Ramos (cell line): ENCODE measurements around the gene GALM.

Source experiments
- in situ Hi-C: fragments of 300-500 bp; cut with MboI; formaldehyde crosslinking; loops from one replicate; pipeline ENCODE4 v1.14.3; 2022; ENCODE audit warnings: low sequenced_read_pairs; ENCODE audit not compliant: unreplicated experiment

GALM gene

DNA sequence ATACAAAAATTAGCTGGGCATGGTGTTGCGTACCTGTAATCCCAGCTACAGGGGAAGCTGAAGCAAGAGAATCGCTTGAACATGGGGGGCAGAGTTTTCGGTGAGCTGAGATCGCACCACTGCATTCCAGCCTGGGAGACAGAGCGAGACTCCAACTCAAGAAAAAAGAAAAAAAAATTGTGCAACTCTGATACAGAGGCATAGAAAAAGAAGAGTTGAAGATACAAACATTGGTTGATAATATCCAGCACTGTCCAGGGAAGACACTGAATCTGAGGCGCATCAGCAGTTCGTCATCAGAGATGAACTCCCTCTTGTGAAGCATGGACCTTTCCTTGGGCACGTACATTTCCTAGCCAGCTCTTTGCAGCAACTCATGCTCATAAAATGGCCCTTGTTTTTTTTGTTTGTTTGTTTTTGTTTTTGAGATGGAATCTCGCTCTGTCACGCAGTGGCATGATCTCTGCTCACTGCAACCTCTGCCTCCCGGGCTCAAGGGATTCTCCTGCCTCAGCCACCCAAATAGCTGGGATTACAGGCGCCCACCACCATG, 16.7 kb upstream of the GALM start:
- in situ Hi-C loops: no loop called here

- in situ Hi-C loops: no loop called here
Observed at GRCh38 chr2:38650012-38650411, 15.9 kb upstream of the GALM start.

- in situ Hi-C loops: no loop called here
Observed at GRCh38 chr2:38650717-38651116, 15.2 kb upstream of the GALM start.

- in situ Hi-C loops: no loop called here
Observed at GRCh38 chr2:38652431-38653273, 13.3 kb upstream of the GALM start.

GRCh38 chr2:38653380-38653714, 12.6 kb upstream of the GALM start:
- in situ Hi-C loops: no loop called here

GRCh38 chr2:38653715-38654527, 12.0 kb upstream of the GALM start:
- in situ Hi-C loops: no loop called here

DNA sequence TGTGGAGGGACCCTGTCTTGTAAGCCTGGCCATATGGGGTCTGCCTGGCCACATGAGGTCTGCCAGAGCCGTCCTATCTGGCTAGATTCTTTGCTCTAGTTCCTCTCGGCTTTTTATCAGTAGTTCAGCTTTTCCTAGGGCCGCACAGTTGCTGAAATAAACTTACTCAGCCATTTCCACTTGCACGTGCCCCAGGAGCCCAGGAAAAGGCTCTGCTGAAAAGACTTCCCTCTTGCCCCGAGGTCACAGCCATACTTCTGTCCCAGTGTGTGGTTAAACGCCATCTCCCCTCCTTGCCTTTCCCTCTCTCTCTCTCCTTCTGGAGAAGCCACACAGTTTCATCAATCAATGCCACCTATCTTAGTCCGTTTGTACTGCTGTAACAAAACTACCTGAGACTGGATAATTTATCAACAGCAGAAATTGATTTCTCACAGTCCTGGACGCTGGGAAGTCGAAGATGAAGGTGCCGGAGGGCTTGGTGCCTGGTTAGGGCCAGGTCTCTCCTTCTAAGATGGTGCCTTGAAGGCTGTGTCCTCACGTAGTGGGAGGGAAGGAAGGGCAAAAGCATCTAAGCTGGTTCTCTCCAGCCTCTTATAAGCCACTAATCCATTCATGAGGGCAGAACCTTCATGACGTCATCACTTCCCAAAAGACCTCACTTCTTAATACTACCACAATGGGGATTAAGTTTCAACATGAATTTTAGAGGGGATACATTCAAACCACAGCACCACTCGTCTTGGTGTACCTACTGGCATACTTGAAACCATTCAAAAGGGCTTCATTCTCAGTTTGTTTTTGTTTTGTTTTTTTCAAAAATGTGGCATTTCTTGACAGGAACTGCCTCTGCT, 11.2 kb upstream of the GALM start:
- in situ Hi-C loops: no loop called here

DNA sequence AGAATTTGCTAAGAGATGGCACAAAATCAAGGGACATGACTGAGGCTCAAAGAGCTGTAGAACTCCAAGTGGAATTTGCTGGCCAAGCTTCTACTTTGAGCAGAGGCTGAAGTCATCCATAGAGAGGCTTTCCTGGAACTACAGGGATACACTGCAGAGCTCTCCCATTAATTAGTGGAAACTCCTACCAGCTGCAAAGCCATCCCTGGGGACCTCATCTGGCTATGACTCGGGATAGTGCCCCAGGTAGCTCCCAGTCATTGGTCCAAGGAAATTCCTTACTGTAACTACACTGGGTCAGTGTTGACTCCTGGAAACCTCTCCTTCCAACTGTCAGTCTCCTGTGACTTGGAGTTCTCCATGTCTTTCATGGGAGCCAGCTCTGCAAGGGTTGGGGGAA, 10.5 kb upstream of the GALM start:
- in situ Hi-C loops: no loop called here

DNA sequence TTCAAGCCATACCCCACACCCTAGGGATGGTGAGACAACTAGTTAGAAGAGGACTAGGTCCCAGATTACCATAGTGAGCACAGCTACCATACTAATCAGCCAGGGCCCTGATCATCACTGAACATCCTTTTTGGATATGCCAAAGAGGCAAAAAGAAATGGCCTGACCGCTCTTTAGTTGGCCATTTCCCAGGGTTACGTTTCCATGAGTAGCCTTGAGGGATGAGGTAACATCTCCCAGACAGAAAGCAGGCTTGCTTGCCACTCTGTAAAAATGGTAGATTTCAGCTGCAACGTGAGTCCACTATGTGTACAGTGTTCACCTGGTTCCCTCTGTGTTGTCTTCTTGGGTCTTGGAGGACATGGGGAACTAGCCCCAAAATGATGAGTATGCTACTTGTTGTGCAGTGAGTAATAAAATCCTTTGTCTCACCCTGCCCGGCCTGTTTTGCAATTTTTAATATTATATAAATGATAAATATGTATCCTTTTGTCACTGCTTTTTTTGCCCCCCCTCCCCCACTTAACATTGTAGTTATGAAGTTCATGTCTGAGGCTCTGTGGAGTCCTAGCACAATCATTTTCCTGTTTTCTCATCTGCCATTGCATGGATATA, 8.9 kb upstream of the GALM start:
- in situ Hi-C loops: no loop called here

GRCh38 chr2:38658613-38659012, 7.3 kb upstream of the GALM start:
- in situ Hi-C loops: no loop called here

DNA sequence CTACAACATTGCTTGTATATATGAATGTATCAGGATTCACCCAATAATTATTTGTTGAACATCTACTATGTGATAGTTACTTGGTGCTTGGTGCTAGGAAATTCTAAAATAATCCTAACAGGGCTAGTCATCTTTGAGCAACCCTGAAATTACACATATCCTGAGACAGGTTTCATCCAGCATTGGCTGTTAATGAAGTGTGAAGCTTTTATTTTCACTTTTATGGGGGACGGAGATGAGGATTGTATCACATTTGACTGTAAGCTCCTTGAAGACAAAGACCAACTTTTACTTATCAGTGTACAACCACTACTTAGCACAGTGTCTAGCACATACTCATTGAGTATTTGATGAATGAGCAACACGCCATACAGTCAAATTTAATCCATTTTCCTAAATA, 6.8 kb upstream of the GALM start:
- in situ Hi-C loops: no loop called here

DNA sequence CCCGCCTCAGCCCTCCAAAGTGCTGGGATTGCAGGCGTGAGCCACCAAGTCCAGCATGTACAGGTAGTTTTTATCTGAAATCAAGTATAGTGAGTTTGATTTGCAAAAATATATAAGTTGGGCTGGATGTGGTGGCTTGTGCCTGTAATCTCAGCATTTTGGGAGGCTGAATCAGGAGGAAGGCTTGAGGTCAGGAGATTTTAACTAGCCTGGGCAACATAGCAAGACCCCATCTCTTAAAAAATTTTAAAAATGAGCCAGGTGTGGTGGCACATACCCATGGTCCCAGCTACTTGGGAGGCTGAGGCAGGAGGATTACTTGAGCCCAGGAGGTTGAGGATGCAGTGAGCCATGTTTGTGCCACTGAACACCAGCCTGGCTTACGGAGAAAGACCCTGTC, 5.6 kb upstream of the GALM start:
- in situ Hi-C loops: no loop called here

- in situ Hi-C loops: no loop called here
Observed at GRCh38 chr2:38661306-38661705, 4.6 kb upstream of the GALM start.

DNA sequence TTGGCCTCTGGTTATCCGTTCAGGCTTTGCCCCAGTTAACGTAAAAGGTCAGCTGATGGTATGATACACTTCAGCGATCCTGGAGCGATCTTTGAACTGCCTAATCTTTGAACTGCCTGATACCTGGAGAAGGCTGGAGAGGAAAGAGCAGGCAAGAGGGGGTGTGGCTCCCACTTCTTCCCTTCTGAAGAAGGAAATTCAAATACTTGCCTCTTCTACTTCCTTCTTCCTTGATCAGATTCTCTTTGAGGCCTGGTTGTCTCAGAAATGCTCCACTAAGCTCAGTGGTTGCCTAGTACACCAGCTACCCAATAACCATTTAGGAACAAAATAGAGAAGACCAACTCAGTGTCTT, 619 bp downstream of the GALM start:
- in situ Hi-C loops: no loop called here

GRCh38 chr2:38668092-38668491, 2.2 kb downstream of the GALM start:
- in situ Hi-C loops: no loop called here

DNA sequence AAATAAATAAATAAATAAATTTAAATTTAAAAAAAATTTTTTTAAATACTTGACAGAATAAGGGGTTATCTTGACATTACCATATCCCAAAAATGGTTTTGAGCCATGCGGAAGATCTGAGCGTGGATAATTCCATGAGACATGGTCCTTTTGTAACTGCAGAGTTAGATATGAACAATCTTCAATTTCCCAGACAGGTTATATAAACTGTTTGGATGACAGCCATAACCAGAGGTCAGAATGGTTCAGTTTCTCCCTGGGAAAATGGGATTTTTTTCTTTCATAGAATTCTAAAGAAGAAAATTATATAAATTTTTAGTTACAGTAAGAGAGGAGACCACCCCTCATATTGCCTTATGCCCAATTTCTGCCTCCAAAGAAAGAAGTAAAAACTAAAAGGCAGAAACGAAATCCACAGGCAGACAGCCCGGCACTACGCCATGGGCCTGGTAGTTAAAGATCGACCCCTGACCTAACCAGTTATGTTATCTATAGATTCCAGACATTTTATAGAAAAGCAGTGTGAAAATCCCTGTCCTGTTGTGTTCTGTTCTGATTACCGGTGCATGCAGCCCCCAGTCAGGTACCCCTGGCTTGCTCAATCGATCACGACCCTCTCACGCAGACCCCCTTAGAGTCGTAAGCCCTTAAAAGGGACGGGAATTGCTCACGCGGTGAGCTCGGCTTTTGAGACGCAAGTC, 3.0 kb downstream of the GALM start:
- in situ Hi-C loops: no loop called here

- in situ Hi-C loops: no loop called here
Observed at GRCh38 chr2:38671303-38671702, 5.4 kb downstream of the GALM start.

GRCh38 chr2:38671946-38672345, 6.0 kb downstream of the GALM start:
- in situ Hi-C loops: no loop called here
